H1 (cell line): ENCODE results near the gene TSHR. TPM values are rescaled to one million over a fixed set of nuclear protein-coding genes. Genes with fewer than 3 reads are reported as not detected.

Experiments
- CTCF ChIA-PET: fragments of 300-600 bp; sonication (Branson Sonifier 250); formaldehyde crosslinking; loops from one replicate; lab custom pipeline; 2021; ENCODE audit not compliant: partially characterized antibody; lab: Charles Lee
- POLR2A ChIA-PET: fragments of 300-600 bp; sonication (Branson Sonifier 250); formaldehyde crosslinking; loops from one replicate; lab custom pipeline; 2021; ENCODE audit warnings: inconsistent platforms; ENCODE audit not compliant: partially characterized antibody; lab: Charles Lee
- DNase-seq, 2 experiments: peaks; one replicate each; pipeline versions ENCODE4 v3.0.0 to v3.0.0-alpha.2; 2010 to 2022; ENCODE audit warnings: low spot score in 2 of 2, low read depth in 1 of 2, mixed read lengths in 1 of 2
- FAIRE-seq: peaks from 2 replicates; lab custom pipeline; 2011; peaks lifted over from hg19 to GRCh38; lab: Jason Lieb, UNC
- H2AFZ ChIP-seq: 2 replicates; pipeline ENCODE4 v1.8.1; 2012; ENCODE audit warnings: low read length, inconsistent platforms
- H2AK5ac ChIP-seq: 2 replicates; pipeline ENCODE4 v1.6.1; 2013; ENCODE audit warnings: low read depth, low read length
- H2BK120ac ChIP-seq: replicated peaks from 2 replicates; pipeline ENCODE3; 2013; ENCODE audit warnings: low read depth, low read length, inconsistent platforms
- H2BK12ac ChIP-seq: 2 replicates; pipeline ENCODE4 v1.6.1; 2013; ENCODE audit warnings: low read depth, low read length
- H2BK15ac ChIP-seq: 2 replicates; pipeline ENCODE4 v1.6.1; 2013; ENCODE audit warnings: low read length
- H2BK20ac ChIP-seq: 2 replicates; pipeline ENCODE4 v1.6.1; 2013; ENCODE audit warnings: low read length
- H2BK5ac ChIP-seq: 2 replicates; pipeline ENCODE4 v1.6.1; 2013; ENCODE audit warnings: low read depth, low read length
- H3K14ac ChIP-seq: 2 replicates; pipeline ENCODE4 v1.6.1; 2013; ENCODE audit warnings: inconsistent platforms; ENCODE audit not compliant: insufficient read length
- H3K18ac ChIP-seq: 2 replicates; pipeline ENCODE4 v1.6.1; 2013; ENCODE audit warnings: low read length; ENCODE audit errors: extremely low read depth
- H3K23ac ChIP-seq: 2 replicates; pipeline ENCODE4 v1.6.1; 2013; ENCODE audit warnings: inconsistent platforms; ENCODE audit not compliant: insufficient read length
- H3K23me2 ChIP-seq: 2 replicates; pipeline ENCODE4 v1.6.1; 2013; ENCODE audit warnings: low read depth, low read length
- H3K27ac ChIP-seq: 2 replicates; pipeline ENCODE4 v1.6.1; 2011; ENCODE audit warnings: low read depth, low read length, inconsistent platforms
- H3K27me3 ChIP-seq, 4 experiments: replicated peaks in 1 of 4; 1 replicate in 1 of 4; 2 replicates in 3 of 4; pipeline versions ENCODE4 v1.6.1 to v1.8.1; 2011 to 2013; ENCODE audit warnings: low read length in 3 of 4, mild to moderate bottlenecking in 3 of 4, inconsistent platforms in 2 of 4, mixed read lengths in 2 of 4, moderate library complexity in 1 of 4; ENCODE audit not compliant: control insufficient read depth in 3 of 4, insufficient read depth in 3 of 4; ENCODE audit errors: extremely low read depth in 1 of 4
- H3K36me3 ChIP-seq, 4 experiments: 2 replicates each; pipeline versions ENCODE4 v1.6.1 to v1.8.1; 2011 to 2013; ENCODE audit warnings: mild to moderate bottlenecking in 4 of 4, low read length in 3 of 4, moderate library complexity in 2 of 4, control low read depth in 1 of 4, inconsistent platforms in 1 of 4; ENCODE audit not compliant: insufficient read depth in 4 of 4, control insufficient read depth in 2 of 4
- H3K4ac ChIP-seq: replicated peaks from 2 replicates; pipeline ENCODE3; 2013; ENCODE audit warnings: low read length, low read depth, mixed read lengths, inconsistent platforms; ENCODE audit not compliant: insufficient read length
- H3K4me1 ChIP-seq, 4 experiments: replicated peaks in 1 of 4; 1 replicate in 1 of 4; 2 replicates in 3 of 4; pipeline versions ENCODE4 v1.6.1 to v1.8.1; 2011 to 2013; ENCODE audit warnings: low read length in 3 of 4, inconsistent platforms in 2 of 4, mixed read lengths in 1 of 4; ENCODE audit not compliant: insufficient read depth in 4 of 4, control insufficient read depth in 3 of 4
- H3K4me2 ChIP-seq, 2 experiments: 2 replicates each; pipeline versions ENCODE4 v1.6.1 to v1.8.1; 2011 to 2013; ENCODE audit warnings: low read depth in 2 of 2, low read length in 2 of 2, control low read depth in 1 of 2, inconsistent platforms in 1 of 2, mild to moderate bottlenecking in 1 of 2; ENCODE audit not compliant: insufficient read depth in 1 of 2
- H3K4me3 ChIP-seq, 4 experiments: fragments of 200-600, 300-600 bp in 1 of 4; sonication (generic), shearing (Covaris generic), sonication (Bioruptor Twin) in 1 of 4; 2 replicates each; pipeline versions ENCODE4 v1.5.1 to v1.8.1; 2011 to 2016; ENCODE audit warnings: low read length in 4 of 4, low read depth in 3 of 4, control low read depth in 2 of 4, inconsistent platforms in 2 of 4, mild to moderate bottlenecking in 2 of 4, mixed read lengths in 1 of 4, moderate library complexity in 1 of 4; ENCODE audit not compliant: insufficient read depth in 2 of 4; ENCODE audit errors: extremely low read depth in 1 of 4
- H3K56ac ChIP-seq: replicated peaks from 2 replicates; pipeline ENCODE3; 2013; ENCODE audit warnings: low read depth, mild to moderate bottlenecking, mixed read lengths, low read length, inconsistent platforms; ENCODE audit not compliant: insufficient read length
- H3K79me1 ChIP-seq: 2 replicates; pipeline ENCODE4 v1.6.1; 2013; ENCODE audit warnings: low read depth, low read length, control low read depth
- H3K79me2 ChIP-seq, 2 experiments: 2 replicates each; pipeline versions ENCODE4 v1.6.1 to v1.8.1; 2012 to 2013; ENCODE audit warnings: low read length in 2 of 2, mild to moderate bottlenecking in 2 of 2, inconsistent platforms in 1 of 2; ENCODE audit not compliant: insufficient read depth in 2 of 2, control insufficient read depth in 1 of 2
- H3K9ac ChIP-seq, 4 experiments: replicated peaks in 1 of 4; 1 replicate in 1 of 4; 2 replicates in 3 of 4; pipeline versions ENCODE4 v1.6.1 to v1.8.1; 2011 to 2013; ENCODE audit warnings: low read depth in 3 of 4, low read length in 3 of 4, control low read depth in 2 of 4, mild to moderate bottlenecking in 2 of 4, moderate library complexity in 2 of 4, inconsistent platforms in 1 of 4; ENCODE audit errors: extremely low read depth in 1 of 4
- H3K9me3 ChIP-seq, 2 experiments: 2 replicates each; pipeline versions ENCODE4 v1.6.1 to v1.8.1; 2012 to 2013; ENCODE audit warnings: mild to moderate bottlenecking in 2 of 2, moderate library complexity in 2 of 2, control low read depth in 1 of 2, inconsistent platforms in 1 of 2, low read depth in 1 of 2, low read length in 1 of 2, mixed read lengths in 1 of 2; ENCODE audit not compliant: insufficient read depth in 2 of 2
- H4K20me1 ChIP-seq, 2 experiments: replicated peaks in 1 of 2; 2 replicates each; pipeline versions ENCODE3 to v1.8.1; 2011 to 2013; ENCODE audit warnings: inconsistent platforms in 2 of 2, low read length in 2 of 2, mild to moderate bottlenecking in 1 of 2; ENCODE audit not compliant: insufficient read depth in 2 of 2, control insufficient read depth in 1 of 2
- H4K5ac ChIP-seq: 2 replicates; pipeline ENCODE4 v1.6.1; 2013; ENCODE audit warnings: low read length, low read depth, mixed read lengths, inconsistent platforms; ENCODE audit not compliant: insufficient read length
- H4K8ac ChIP-seq: 2 replicates; pipeline ENCODE4 v1.8.0; 2013; ENCODE audit warnings: mild to moderate bottlenecking, moderate library complexity, low read length, inconsistent platforms; ENCODE audit not compliant: insufficient read depth; ENCODE audit errors: extremely low read depth
- H4K91ac ChIP-seq: replicated peaks from 2 replicates; pipeline ENCODE3; 2013; ENCODE audit warnings: low read length, mixed read lengths, inconsistent platforms; ENCODE audit not compliant: insufficient read length
- ASH2L ChIP-seq: fragments of 200-600, 300-600 bp; sonication (generic); IDR thresholded peaks from one replicate; pipeline ENCODE4 v1.7.1; 2017; ENCODE audit warnings: low read length
- BRCA1 ChIP-seq: IDR thresholded peaks from 2 replicates; pipeline ENCODE4 v1.6.1; 2012; ENCODE audit warnings: low read depth, low read length, improper control_type of control experiment
- EGR1 ChIP-seq: IDR thresholded peaks from 2 replicates; pipeline ENCODE4 v1.6.1; 2011; ENCODE audit warnings: low read depth, low read length, borderline replicate concordance
- GABPA ChIP-seq: IDR thresholded peaks from 2 replicates; pipeline ENCODE4 v1.6.1; 2011; ENCODE audit warnings: mild to moderate bottlenecking, low read length, moderate library complexity, borderline replicate concordance; ENCODE audit not compliant: insufficient read depth
- JUND ChIP-seq: IDR thresholded peaks from 2 replicates; pipeline ENCODE4 v1.6.1; 2011; ENCODE audit warnings: mild to moderate bottlenecking, improper control_type of control experiment, low read length
- KDM1A ChIP-seq: fragments of 200-600, 300-600 bp; sonication (generic); IDR thresholded peaks from 2 replicates; pipeline ENCODE4 v1.7.1; 2016; ENCODE audit warnings: mild to moderate bottlenecking, low read length, borderline replicate concordance
- KDM5A ChIP-seq: fragments of 200-600 bp; IDR thresholded peaks from 2 replicates; pipeline ENCODE4 v1.7.1; 2012; ENCODE audit warnings: mild to moderate bottlenecking, low read length, inconsistent platforms, mixed read lengths
- RFX5 ChIP-seq: IDR thresholded peaks from 2 replicates; pipeline ENCODE4 v1.6.1; 2011; ENCODE audit warnings: low read depth, low read length, improper control_type of control experiment, borderline replicate concordance
- SIX5 ChIP-seq: IDR thresholded peaks from 2 replicates; pipeline ENCODE4 v1.6.1; 2011; ENCODE audit warnings: mild to moderate bottlenecking, low read depth, low read length
- SRF ChIP-seq: IDR thresholded peaks from 2 replicates; pipeline ENCODE4 v1.6.1; 2011; ENCODE audit warnings: mild to moderate bottlenecking, low read depth, low read length, moderate library complexity
- TEAD4 ChIP-seq: IDR thresholded peaks from 2 replicates; pipeline ENCODE4 v1.6.1; 2012; ENCODE audit warnings: low read depth, low read length, inconsistent platforms, mixed read lengths
- WGBS, 2 experiments: shearing (Covaris generic) in 1 of 2; methylation state at CpG; one replicate each; pipeline versions ENCODE4 v1.1.6 to v1.1.7; 2013 to 2015; ENCODE audit warnings: low lambda C conversion rate in 2 of 2, mixed read lengths in 2 of 2, inconsistent platforms in 1 of 2, low coverage in 1 of 2, missing lambda C conversion rate in 1 of 2; ENCODE audit not compliant: insufficient replicate concordance in 2 of 2, insufficient coverage in 1 of 2, insufficient read length in 1 of 2; ENCODE audit errors: extremely low coverage in 1 of 2, missing lambda C conversion rate in 1 of 2; 5-methylcytosine and 5-hydroxymethylcytosine counted together
- polyA plus RNA-seq, 7 experiments: library from polyadenylated mRNA; depleted of rRNA in 3 of 7; stranded (reverse) in 5 of 7; unstranded in 2 of 7; fragments of >200 nt in 5 of 7; fragments of 200-250 nt in 2 of 7; gene quantifications; 1 replicate in 5 of 7; 2 replicates in 1 of 7; 4 replicates in 1 of 7; pipeline versions ENCODE4 v1.2.1 to v1.2.3, GENCODE V29; 2011 to 2013; ENCODE audit warnings: missing spikeins in 2 of 7, mixed read lengths in 2 of 7
- total RNA-seq: library from RNA; stranded (reverse); fragmentation: NEBNext Ultra II Directional; extraction: Animal tissue kit (Norgen Biotek cat#: 25700); gene quantifications from 2 replicates; pipeline ENCODE4 v1.2.1, GENCODE V29; 2021
- TF ChIP-seq, protein P1 (sequence below): IDR thresholded peaks from 2 replicates; pipeline ENCODE4 v1.6.1; 2012; ENCODE audit warnings: inconsistent platforms

Gene TSHR
- total and polyA plus RNA-seq, 2 of the 8 experiments (the other 6 are each of a cell fraction or from before 2014, with no cell fraction given), result 0.27 TPM; not detected in 1

DNA sequence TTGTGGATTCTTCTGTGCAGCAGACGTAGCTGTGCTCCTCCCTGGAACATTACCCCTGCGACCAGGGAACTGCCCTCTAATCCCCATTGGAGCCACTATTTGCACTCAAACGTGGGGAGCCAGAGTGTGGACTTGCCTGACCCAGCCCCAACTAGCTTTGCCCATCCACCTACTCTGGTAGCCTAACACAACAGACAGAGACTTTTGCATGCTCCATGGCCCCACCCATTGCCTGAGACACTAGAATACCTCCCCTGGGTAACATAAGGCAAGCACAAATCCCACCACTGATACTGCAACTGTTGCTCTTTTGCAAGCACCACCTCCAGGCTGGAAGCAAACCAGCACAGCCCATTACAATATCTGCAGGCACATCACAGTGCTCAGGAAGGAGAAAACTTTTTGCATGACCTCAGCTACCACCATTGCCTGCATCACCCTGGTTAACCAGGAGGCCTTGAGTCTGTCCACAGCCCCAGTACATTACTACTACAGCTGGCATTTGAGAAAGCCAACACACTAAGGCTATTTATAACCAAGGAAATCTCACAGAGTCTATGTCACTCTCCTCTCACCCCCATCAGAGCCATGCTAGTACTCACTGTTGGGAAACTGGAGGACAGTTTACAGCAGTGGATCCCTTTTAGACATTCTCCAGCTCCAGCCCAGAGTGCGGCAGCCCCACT, 28.9 kb upstream of the TSHR start:
- H3K56ac ChIP-seq, result no peak overlapping the region
- H2BK120ac ChIP-seq, result no peak overlapping the region
- H3K4me2 ChIP-seq, result no peak overlapping the region
- 92% methylated on average over 4 of the region's 4 CpGs; no CpG with 5 or more reads in 1 of the 2 experiments for WGBS, 2 experiments
- no peaks in the 10 kb centered on the region for H3K23me2 ChIP-seq
- H3K9ac ChIP-seq, result no peak overlapping the region
- no peak overlapping the region for H3K23ac ChIP-seq
- no peaks in the 10 kb centered on the region for H3K27me3 ChIP-seq
- H2BK20ac ChIP-seq, result no peak overlapping the region
- no peak overlapping the region for H3K27ac ChIP-seq
- ChIA-PET POLR2A (interaction anchor here (0.6 kb wide), 1 partner anchor 1698 kb away, joined by 3 read pairs; no protein-coding TSS in a partner anchor), CTCF (interaction anchor here (1.0 to 2.2 kb wide), 5 partner anchors 14 to 64 kb away, joined by 4 to 12 read pairs (median 7); partner anchors contain the start of gene CEP128)
- H3K36me3 ChIP-seq, result no peaks in the 10 kb centered on the region
- no peak overlapping the region for H3K14ac ChIP-seq
- TF ChIP-seq RFX5, result no peak
- no peak for TF ChIP-seq TEAD4
- TF ChIP-seq JUND, result no peak
- no peak for TF ChIP-seq SRF
- no peak for TF ChIP-seq EGR1
- no peak for TF ChIP-seq KDM5A
- no peak for TF ChIP-seq GABPA
- TF ChIP-seq SIX5, result no peak
- TF ChIP-seq KDM1A, result no peak
- TF ChIP-seq, protein P1, sequence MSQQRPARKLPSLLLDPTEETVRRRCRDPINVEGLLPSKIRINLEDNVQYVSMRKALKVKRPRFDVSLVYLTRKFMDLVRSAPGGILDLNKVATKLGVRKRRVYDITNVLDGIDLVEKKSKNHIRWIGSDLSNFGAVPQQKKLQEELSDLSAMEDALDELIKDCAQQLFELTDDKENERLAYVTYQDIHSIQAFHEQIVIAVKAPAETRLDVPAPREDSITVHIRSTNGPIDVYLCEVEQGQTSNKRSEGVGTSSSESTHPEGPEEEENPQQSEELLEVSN, result no peak
- TF ChIP-seq BRCA1, result no peak
- TF ChIP-seq ASH2L, result no peak
- no peak overlapping the region for H2BK5ac ChIP-seq
- H3K4ac ChIP-seq, result no peak overlapping the region
- no peak overlapping the region for H2AK5ac ChIP-seq
- H3K9me3 ChIP-seq, result no peaks in the 10 kb centered on the region
- no peak overlapping the region for H2AFZ ChIP-seq
- H4K20me1 ChIP-seq, result no peaks in the 10 kb centered on the region
- H3K79me2 ChIP-seq, result no peaks in the 10 kb centered on the region; a peak in 1 of 4 replicates
- no peak overlapping the region for H4K91ac ChIP-seq
- DNase-seq (no peak), FAIRE-seq (no peak)
- H3K4me3 ChIP-seq, result no peak overlapping the region
- H4K5ac ChIP-seq, result no peak overlapping the region
- no peak overlapping the region for H4K8ac ChIP-seq
- no peak overlapping the region; the same call in 1 of the 2 replicates for H2BK12ac ChIP-seq
- H3K18ac ChIP-seq, result no peak overlapping the region
- no peaks in the 10 kb centered on the region for H3K79me1 ChIP-seq
- no peak overlapping the region for H2BK15ac ChIP-seq
- no peaks in the 10 kb centered on the region; a peak in 1 of 7 replicates for H3K4me1 ChIP-seq
